Type B pancreatic cell (in vitro differentiated cells): ENCODE results near the gene ENDOU. TPM values are rescaled to one million over a fixed set of nuclear protein-coding genes. Genes with fewer than 3 reads are reported as not detected.

Experiments used
- DNase-seq: peaks from one replicate; pipeline ENCODE4 v3.0.0; 2021; ENCODE audit warnings: mixed read lengths; ENCODE audit not compliant: unreplicated experiment; ENCODE audit errors: extremely low spot score
- H3K27ac Mint-ChIP-seq: 2 replicates; pipeline ENCODE4 v1.8.0; 2021; ENCODE audit warnings: mild to moderate bottlenecking, mixed read lengths
- H3K27me3 Mint-ChIP-seq: 2 replicates; pipeline ENCODE4 v1.8.0; 2021; ENCODE audit warnings: mixed read lengths
- H3K36me3 Mint-ChIP-seq: 2 replicates; pipeline ENCODE4 v1.8.0; 2021; ENCODE audit warnings: mixed read lengths
- H3K4me1 Mint-ChIP-seq: one replicate; pipeline ENCODE4 v1.8.0; 2021; ENCODE audit warnings: mixed read lengths; ENCODE audit not compliant: unreplicated experiment
- H3K4me3 Mint-ChIP-seq: 2 replicates; pipeline ENCODE4 v1.8.0; 2021; ENCODE audit warnings: mild to moderate bottlenecking, mixed read lengths
- H3K9me3 Mint-ChIP-seq: 2 replicates; pipeline ENCODE4 v1.8.0; 2021; ENCODE audit warnings: mixed read lengths
- CTCF ChIP-seq: fragments of 200-600 bp; sonication (generic); conservative IDR thresholded peaks from 2 replicates; pipeline ENCODE4 v1.5.0; 2021; ENCODE audit warnings: antibody characterized with exemption, mild to moderate bottlenecking
- total RNA-seq: library from RNA; stranded (reverse); gene quantifications from 2 replicates; pipeline ENCODE4 v1.2.1, GENCODE V29; 2021; ENCODE audit warnings: low replicate concordance

The ENDOU gene
- total RNA-seq, 1 donor from 2014 or later = 3.7 TPM

- no peak overlapping the region for H3K4me3 Mint-ChIP-seq
- no peak overlapping the region for H3K27ac Mint-ChIP-seq
- H3K4me1 Mint-ChIP-seq = peaks cover 23% of the 10 kb centered on the region
- DNase-seq = no peak
- no peak for TF ChIP-seq CTCF
- H3K27me3 Mint-ChIP-seq = no peaks in the 10 kb centered on the region
- H3K36me3 Mint-ChIP-seq = no peaks in the 10 kb centered on the region
- no peaks in the 10 kb centered on the region for H3K9me3 Mint-ChIP-seq
These were observed 19.6 kb upstream of the ENDOU start for GRCh38 chr12:47744778-47745436.

GRCh38 chr12:47744005-47744651 lies 18.8 kb upstream of the ENDOU start:
- H3K4me3 Mint-ChIP-seq = no peak overlapping the region
- H3K27ac Mint-ChIP-seq = peak overlapping the region; percentile 34
- no peaks in the 10 kb centered on the region for H3K27me3 Mint-ChIP-seq
- H3K9me3 Mint-ChIP-seq = no peaks in the 10 kb centered on the region
- no peaks in the 10 kb centered on the region for H3K36me3 Mint-ChIP-seq
- no peak for DNase-seq
- H3K4me1 Mint-ChIP-seq = peaks cover 28% of the 10 kb centered on the region
- TF ChIP-seq CTCF = peak; percentile 66

- peaks cover 28% of the 10 kb centered on the region for H3K4me1 Mint-ChIP-seq
- no peaks in the 10 kb centered on the region for H3K36me3 Mint-ChIP-seq
- H3K9me3 Mint-ChIP-seq = no peaks in the 10 kb centered on the region
- DNase-seq = no peak
- no peak overlapping the region for H3K27ac Mint-ChIP-seq
- no peak for TF ChIP-seq CTCF
- H3K27me3 Mint-ChIP-seq = no peaks in the 10 kb centered on the region
- no peak overlapping the region for H3K4me3 Mint-ChIP-seq
These were observed 18.1 kb upstream of the ENDOU start for GRCh38 chr12:47743311-47743860.

- H3K27ac Mint-ChIP-seq = peak overlapping the region; percentile 58
- no peaks in the 10 kb centered on the region for H3K36me3 Mint-ChIP-seq
- peak; percentile 98 for TF ChIP-seq CTCF
- H3K4me1 Mint-ChIP-seq = peaks cover 30% of the 10 kb centered on the region
- H3K4me3 Mint-ChIP-seq = no peak overlapping the region
- H3K9me3 Mint-ChIP-seq = no peaks in the 10 kb centered on the region
- no peak for DNase-seq
- no peaks in the 10 kb centered on the region for H3K27me3 Mint-ChIP-seq
These were observed 17.0 kb upstream of the ENDOU start for GRCh38 chr12:47742253-47742825.

GRCh38 chr12:47741340-47741703 lies 16.0 kb upstream of the ENDOU start:
- Mint-ChIP-seq H3K36me3 (no peaks in the 10 kb centered on the region), H3K4me3 (no peak overlapping the region), H3K9me3 (no peaks in the 10 kb centered on the region), H3K4me1 (peaks cover 33% of the 10 kb centered on the region), H3K27ac (no peak overlapping the region), H3K27me3 (no peaks in the 10 kb centered on the region)
- no peak for DNase-seq
- TF ChIP-seq CTCF = no peak
